COLO829 (cell line): Measurements from ENCODE around the gene TOGARAM2.

Source experiments
- DNase-seq: peaks from one replicate; pipeline ENCODE4 v3.0.0; 2012; ENCODE audit warnings: low spot score

Gene TOGARAM2

DNA sequence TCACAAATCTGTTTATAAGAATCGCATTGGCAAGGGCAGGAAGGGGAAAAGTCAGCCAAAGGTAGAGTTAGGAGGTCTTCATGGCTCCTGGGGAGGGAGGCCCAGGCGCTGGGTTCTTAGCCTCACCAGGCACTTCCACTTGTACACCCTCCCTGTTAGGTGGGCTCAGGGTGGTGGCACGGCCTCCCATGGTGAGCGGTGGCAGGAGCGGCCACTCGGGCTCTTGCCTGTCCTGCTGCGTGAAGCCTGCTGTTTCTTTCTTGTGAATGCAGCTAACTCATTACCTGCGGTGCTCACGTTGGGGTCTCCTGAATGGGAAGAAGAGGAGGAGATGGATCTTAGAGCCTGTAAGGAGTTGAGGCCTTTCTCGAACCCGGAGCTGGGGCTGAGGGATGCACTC lies 40.8 kb downstream of the TOGARAM2 start:
- DNase-seq: no peak

GRCh38 chr2:29022679-29023078 lies 41.6 kb downstream of the TOGARAM2 start:
- DNase-seq: no peak

DNA sequence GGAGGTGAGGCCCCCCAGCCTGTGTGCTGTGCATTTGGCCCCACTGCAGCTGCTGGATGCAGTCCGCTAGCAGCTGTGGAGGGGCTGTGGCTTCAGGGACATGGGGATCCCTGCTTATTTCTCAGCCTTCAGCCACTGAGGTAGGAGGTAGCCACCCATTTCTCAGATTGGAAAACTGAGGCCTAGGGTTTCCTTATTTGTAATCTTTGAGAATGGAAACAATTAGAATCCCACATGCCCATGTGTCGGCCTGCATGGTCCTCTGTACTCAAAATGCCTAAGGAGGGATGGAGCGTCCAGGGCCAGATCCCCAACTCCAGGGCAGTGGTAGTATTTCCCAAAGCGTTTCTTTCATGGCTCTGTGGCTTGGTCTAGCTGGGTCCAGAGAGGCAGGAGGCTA lies 42.1 kb downstream of the TOGARAM2 start:
- DNase-seq: no peak

- DNase-seq: no peak
These were observed 43.9 kb downstream of the TOGARAM2 start for GRCh38 chr2:29024882-29025430.

DNA sequence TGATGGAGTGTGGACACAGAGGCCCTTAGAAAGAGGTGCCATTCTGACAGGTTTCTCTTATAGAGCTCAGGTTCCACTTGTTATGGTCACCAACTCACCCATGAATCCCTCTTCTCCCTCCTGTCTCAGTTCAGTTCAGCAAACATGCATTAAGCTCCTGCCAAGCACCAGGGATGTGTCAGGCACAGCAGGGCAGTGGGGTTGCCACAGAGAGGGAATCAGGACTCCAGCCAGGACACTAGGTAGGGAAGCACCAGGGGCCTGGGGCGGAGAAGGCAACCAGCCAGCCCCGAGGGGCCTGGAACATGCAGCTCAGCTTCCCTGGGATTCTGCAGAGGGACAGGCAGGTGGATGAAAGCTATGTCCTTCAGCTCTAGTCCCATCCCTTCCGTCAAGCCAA lies 44.6 kb downstream of the TOGARAM2 start:
- DNase-seq: no peak

GRCh38 chr2:29031046-29031445 lies 49.9 kb downstream of the TOGARAM2 start:
- no peak for DNase-seq

- no peak for DNase-seq
These were observed 51.1 kb downstream of the TOGARAM2 start for GRCh38 chr2:29032189-29032588.

GRCh38 chr2:29033172-29033571 lies 52.1 kb downstream of the TOGARAM2 start:
- DNase-seq: no peak

GRCh38 chr2:29033656-29034055 lies 52.6 kb downstream of the TOGARAM2 start:
- no peak for DNase-seq

GRCh38 chr2:29035016-29035745 lies 54.1 kb downstream of the TOGARAM2 start:
- DNase-seq: no peak

- no peak for DNase-seq
These were observed 58.8 kb downstream of the TOGARAM2 start for GRCh38 chr2:29039718-29040480.

- no peak for DNase-seq
These were observed 59.5 kb downstream of the TOGARAM2 start for GRCh38 chr2:29040552-29040951.

GRCh38 chr2:29041161-29041660 lies 60.1 kb downstream of the TOGARAM2 start:
- DNase-seq: no peak

DNA sequence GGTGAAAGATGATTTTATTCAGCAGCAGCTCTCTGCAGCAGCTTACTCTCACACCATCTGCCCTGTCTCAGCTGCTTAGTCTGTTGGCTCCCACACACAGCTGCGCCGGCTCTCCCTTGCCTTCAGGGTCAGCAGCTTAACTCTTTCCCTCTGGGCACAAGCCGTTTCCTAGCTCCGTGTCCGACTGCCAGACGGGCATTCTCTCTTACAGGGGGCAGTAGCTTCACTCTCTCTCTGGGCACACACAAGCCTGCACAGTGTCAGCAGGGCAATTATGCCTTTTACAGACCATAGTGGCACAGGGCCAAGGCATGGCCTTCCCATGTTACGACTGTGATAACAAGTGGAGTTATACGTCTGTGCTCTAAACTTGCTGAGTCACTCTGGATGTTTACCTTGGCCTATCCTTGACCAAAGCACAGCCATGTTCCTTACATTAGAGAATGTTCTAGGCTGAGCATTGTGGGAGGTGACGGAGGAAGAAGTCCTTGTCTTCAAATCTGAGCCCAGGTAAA lies 61.5 kb downstream of the TOGARAM2 start:
- DNase-seq: no peak

- no peak for DNase-seq
These were observed 63.4 kb downstream of the TOGARAM2 start for GRCh38 chr2:29044459-29044858.

DNA sequence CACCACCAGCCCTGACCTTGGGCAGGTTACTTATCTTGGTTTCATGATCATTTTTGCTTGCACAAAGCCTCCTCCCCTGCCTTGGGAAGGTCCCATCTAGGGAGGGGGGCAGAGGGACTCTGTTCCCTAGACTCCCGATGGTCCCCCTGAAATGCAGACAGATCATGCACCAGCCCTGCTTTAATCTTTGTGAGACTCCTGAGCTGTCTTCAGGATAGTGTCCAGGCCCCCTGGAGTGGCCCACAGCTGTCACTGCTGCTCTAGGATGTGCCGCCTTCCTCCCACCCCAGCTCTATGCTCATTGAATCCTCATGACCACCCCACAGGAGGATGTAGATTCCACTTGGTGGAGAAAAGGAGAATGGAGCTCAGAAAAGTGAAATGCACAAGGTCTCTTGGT lies 65.2 kb downstream of the TOGARAM2 start:
- no peak for DNase-seq

DNA sequence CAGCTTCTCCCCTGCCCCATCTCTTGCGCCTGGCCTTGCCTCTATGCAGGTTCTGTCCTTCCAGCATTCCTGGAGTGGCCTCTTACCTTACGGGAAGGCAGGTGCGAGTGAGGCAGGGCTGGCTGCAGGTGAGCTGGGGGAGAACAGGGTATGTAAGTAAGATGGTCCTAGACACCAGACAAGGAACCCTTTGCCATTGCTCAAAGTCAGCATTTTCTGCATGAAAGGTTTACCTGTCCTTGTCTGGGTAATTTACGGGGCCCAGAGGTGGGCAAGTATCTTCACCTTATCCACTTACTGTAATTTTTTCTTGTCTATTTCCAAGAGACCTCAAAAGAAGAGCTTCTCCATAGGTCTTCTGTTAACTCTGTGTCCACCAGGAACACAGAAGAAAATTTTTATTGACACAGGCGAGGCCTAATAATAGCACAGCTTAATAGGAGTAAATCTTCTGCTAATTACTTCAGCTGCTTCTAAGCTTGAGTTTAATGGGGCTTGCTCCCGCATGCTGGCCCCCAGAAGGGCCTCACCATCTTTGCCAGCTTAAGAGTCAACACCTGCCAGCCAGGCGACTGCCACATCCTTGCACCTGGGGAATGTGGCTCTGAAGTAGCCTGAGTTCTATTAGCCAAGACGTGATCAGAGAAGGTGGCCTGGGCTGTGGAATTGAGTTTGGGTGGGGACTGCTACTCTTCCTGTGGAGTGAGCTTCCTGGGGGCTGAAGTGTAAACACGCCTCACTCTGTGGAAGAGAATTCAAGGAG lies 66.2 kb downstream of the TOGARAM2 start:
- DNase-seq: no peak

- DNase-seq: no peak
These were observed 69.5 kb downstream of the TOGARAM2 start for GRCh38 chr2:29050591-29050990.

GRCh38 chr2:29051730-29052129 lies 70.6 kb downstream of the TOGARAM2 start:
- no peak for DNase-seq

DNA sequence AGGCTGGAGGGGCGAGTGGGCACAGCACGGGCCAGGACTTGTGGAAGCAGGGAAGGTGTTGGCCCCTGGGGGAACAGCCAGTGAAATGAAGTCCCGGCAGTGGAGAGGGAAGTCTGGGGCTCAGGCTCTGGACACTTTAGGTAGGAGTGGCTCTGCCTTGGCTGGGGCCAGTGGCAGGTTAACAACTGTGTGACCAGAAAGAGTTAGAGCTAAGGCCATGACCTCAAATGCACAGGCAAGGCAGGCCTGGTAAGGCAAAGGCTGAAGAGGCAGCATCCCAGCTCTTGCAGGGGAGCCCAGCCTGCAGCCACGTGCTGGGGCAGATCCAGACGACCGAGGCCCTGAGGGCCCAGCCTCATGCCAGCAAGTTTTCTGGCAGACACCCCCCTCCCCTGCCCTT lies 71.7 kb downstream of the TOGARAM2 start:
- no peak for DNase-seq

GRCh38 chr2:29053223-29053622 lies 72.1 kb downstream of the TOGARAM2 start:
- no peak for DNase-seq
